GM21528 (cell line): ENCODE measurements around the gene SCUBE3.

Experiments
- ATAC-seq: cut with Tn5 transposase; IDR thresholded peaks from one replicate; pipeline ENCODE4 v1.9.1; 2021; ENCODE audit warnings: mild to moderate bottlenecking, moderate library complexity; ENCODE audit not compliant: unreplicated experiment, low FRiP score

The SCUBE3 gene

GRCh38 chr6:35181308-35181932 is 32.3 kb upstream of the SCUBE3 start:
- no peak for ATAC-seq

GRCh38 chr6:35181933-35182612 is 31.7 kb upstream of the SCUBE3 start:
- ATAC-seq, result no peak

GRCh38 chr6:35183281-35183680 is 30.5 kb upstream of the SCUBE3 start:
- ATAC-seq, result no peak

- ATAC-seq, result no peak
These were observed 29.8 kb upstream of the SCUBE3 start for GRCh38 chr6:35183935-35184334.

GRCh38 chr6:35184580-35185301 is 29.0 kb upstream of the SCUBE3 start:
- ATAC-seq, result no peak

GRCh38 chr6:35185302-35185681 is 28.5 kb upstream of the SCUBE3 start:
- ATAC-seq, result no peak

- no peak for ATAC-seq
These were observed 27.8 kb upstream of the SCUBE3 start for GRCh38 chr6:35185971-35186370.

- no peak for ATAC-seq
These were observed 27.2 kb upstream of the SCUBE3 start for GRCh38 chr6:35186571-35186970.

- no peak for ATAC-seq
These were observed 24.9 kb upstream of the SCUBE3 start for GRCh38 chr6:35188886-35189285.

GRCh38 chr6:35190306-35190705 is 23.4 kb upstream of the SCUBE3 start:
- ATAC-seq, result no peak

GRCh38 chr6:35191889-35192288 is 21.9 kb upstream of the SCUBE3 start:
- ATAC-seq, result no peak

- ATAC-seq, result no peak
These were observed 21.4 kb upstream of the SCUBE3 start for GRCh38 chr6:35192301-35192860.

GRCh38 chr6:35194390-35194789 is 19.4 kb upstream of the SCUBE3 start:
- ATAC-seq, result no peak

GRCh38 chr6:35195120-35195780 is 18.5 kb upstream of the SCUBE3 start:
- no peak for ATAC-seq

- ATAC-seq, result no peak
These were observed 16.6 kb upstream of the SCUBE3 start for GRCh38 chr6:35197196-35197595.

GRCh38 chr6:35199866-35200265 is 13.9 kb upstream of the SCUBE3 start:
- no peak for ATAC-seq

GRCh38 chr6:35202066-35202546 is 11.7 kb upstream of the SCUBE3 start:
- no peak for ATAC-seq

GRCh38 chr6:35203152-35203670 is 10.5 kb upstream of the SCUBE3 start:
- no peak for ATAC-seq

- ATAC-seq, result no peak
These were observed 10.1 kb upstream of the SCUBE3 start for GRCh38 chr6:35203680-35204079.

GRCh38 chr6:35206346-35206745 is 7.4 kb upstream of the SCUBE3 start:
- ATAC-seq, result no peak

GRCh38 chr6:35208419-35208818 is 5.3 kb upstream of the SCUBE3 start:
- ATAC-seq, result no peak
